GM18520 (cell line): Measurements from ENCODE around the gene RFC5.
"Not testable (repeated sequence)": the region's sequence is repeated elsewhere in the genome, so short reads cannot be mapped to it uniquely, and the experiment has no call there.

Experiments
- ATAC-seq: cut with Tn5 transposase; IDR thresholded peaks from one replicate; pipeline ENCODE4 v1.9.1; 2021; ENCODE audit not compliant: unreplicated experiment

The RFC5 gene

GRCh38 chr12:118015306-118015705 lies 1.2 kb upstream of the RFC5 start:
- ATAC-seq = no peak

GRCh38 chr12:118015944-118016343 lies 559 bp upstream of the RFC5 start:
- no peak for ATAC-seq

GRCh38 chr12:118017926-118018325 lies 1.4 kb downstream of the RFC5 start:
- ATAC-seq = no peak

GRCh38 chr12:118020036-118020435 lies 3.5 kb downstream of the RFC5 start:
- no peak for ATAC-seq

GRCh38 chr12:118022097-118022727 lies 5.7 kb downstream of the RFC5 start:
- not testable (repeated sequence) for ATAC-seq

GRCh38 chr12:118022728-118023109 lies 6.2 kb downstream of the RFC5 start:
- no peak for ATAC-seq

GRCh38 chr12:118023301-118023860 lies 6.9 kb downstream of the RFC5 start:
- no peak for ATAC-seq

GRCh38 chr12:118025168-118025567 lies 8.7 kb downstream of the RFC5 start:
- no peak for ATAC-seq

- no peak for ATAC-seq
These were observed 12.7 kb downstream of the RFC5 start for GRCh38 chr12:118029166-118029565.

GRCh38 chr12:118032188-118032587 lies 15.7 kb downstream of the RFC5 start:
- ATAC-seq = no peak

- no peak for ATAC-seq
These were observed 16.8 kb downstream of the RFC5 start for GRCh38 chr12:118033323-118033722.

- no peak for ATAC-seq
These were observed 17.4 kb downstream of the RFC5 start for GRCh38 chr12:118033902-118034301.

- no peak for ATAC-seq
These were observed 18.1 kb downstream of the RFC5 start for GRCh38 chr12:118034429-118035189.

GRCh38 chr12:118035190-118036041 lies 18.9 kb downstream of the RFC5 start:
- peak; percentile 78 for ATAC-seq

GRCh38 chr12:118036672-118037411 lies 20.3 kb downstream of the RFC5 start:
- ATAC-seq = no peak

- ATAC-seq = no peak
These were observed 21.6 kb downstream of the RFC5 start for GRCh38 chr12:118038137-118038536.

- no peak for ATAC-seq
These were observed 25.6 kb downstream of the RFC5 start for GRCh38 chr12:118042091-118042490.

GRCh38 chr12:118044075-118044474 lies 27.6 kb downstream of the RFC5 start:
- no peak for ATAC-seq

- no peak for ATAC-seq
These were observed 28.1 kb downstream of the RFC5 start for GRCh38 chr12:118044577-118044976.

- no peak for ATAC-seq
These were observed 29.9 kb downstream of the RFC5 start for GRCh38 chr12:118046430-118046829.
